ENCODE data around the gene EIF6.
A peak's percentile ranks its signal among the peaks of the same experiment; 100 is the strongest.

The EIF6 gene

DNA sequence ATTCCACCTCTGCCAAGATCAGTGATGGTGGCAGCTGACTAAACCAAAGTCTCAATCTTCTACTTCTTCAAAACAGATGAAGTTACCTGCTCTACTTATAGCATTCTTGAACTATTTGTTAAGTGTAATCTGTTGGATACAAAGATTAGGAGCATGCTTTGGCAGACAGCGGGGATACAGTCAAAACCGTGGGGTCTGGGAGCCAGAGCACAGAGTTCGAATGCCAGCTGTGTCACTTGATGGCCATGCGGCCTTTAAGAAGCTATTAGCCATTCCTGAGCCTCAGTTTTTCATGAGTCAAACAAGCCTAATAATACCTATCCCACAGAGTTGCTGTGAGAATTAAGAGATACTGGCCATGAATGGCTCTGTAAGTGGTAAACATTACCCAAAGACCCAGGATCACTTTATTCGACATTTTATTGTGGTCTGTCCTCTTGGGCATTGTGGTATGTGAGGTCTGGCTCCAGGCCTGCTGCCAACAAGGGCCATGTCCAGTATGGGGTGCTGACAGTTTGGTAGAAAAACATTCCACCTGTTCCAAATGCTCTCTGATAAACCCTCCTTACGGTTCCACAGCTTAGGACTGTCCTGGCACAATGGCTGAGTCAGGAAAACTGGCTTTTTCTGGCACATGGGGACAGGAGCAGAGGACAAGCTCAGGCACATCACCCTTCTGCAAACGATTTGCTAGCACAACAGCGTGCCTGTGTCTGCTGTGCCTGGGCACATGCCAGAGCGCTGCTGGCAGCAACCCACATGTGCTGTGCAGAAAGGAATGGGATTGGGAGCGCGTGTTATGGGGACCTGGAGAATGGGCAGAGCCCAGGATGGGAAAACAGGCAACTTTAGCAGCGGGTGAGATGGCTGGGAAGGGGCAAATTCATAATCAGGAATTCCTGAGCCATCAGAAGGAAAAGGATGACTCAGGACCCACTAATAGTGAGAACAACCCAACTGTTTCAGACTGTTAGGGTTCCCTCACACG, 23.4 kb upstream of the EIF6 start:
- TF ChIP-seq CTCF (IDR thresholded peaks at IDR 0.05), result no peak
- Mint-ChIP-seq H3K9me3 (no peaks in the 10 kb centered on the region), H3K4me1 (peaks cover 36% of the 10 kb centered on the region), H3K27me3 (ENCODE audit: low read depth, poor library complexity) (peaks cover 2% of the 10 kb centered on the region), H3K4me3 (no peak overlapping the region), H3K27ac (peak overlapping the region; percentile 88), H3K36me3 (ENCODE audit: low read depth) (peaks cover 24% of the 10 kb centered on the region)
- no peak for DNase-seq

GRCh38 chr20:35306931-35307517, 22.5 kb upstream of the EIF6 start:
- Mint-ChIP-seq H3K4me3 (no peak overlapping the region), H3K9me3 (no peaks in the 10 kb centered on the region), H3K36me3 (ENCODE audit: low read depth) (peaks cover 15% of the 10 kb centered on the region), H3K4me1 (peaks cover 32% of the 10 kb centered on the region), H3K27me3 (ENCODE audit: low read depth, poor library complexity) (peaks cover 2% of the 10 kb centered on the region), H3K27ac (no peak overlapping the region)
- DNase-seq, result peak; percentile 62
- TF ChIP-seq CTCF (IDR thresholded peaks at IDR 0.05), result peak; percentile 71

GRCh38 chr20:35305682-35306556, 21.3 kb upstream of the EIF6 start:
- H3K9me3 Mint-ChIP-seq, result no peaks in the 10 kb centered on the region
- H3K36me3 Mint-ChIP-seq (ENCODE audit: low read depth), result peaks cover 12% of the 10 kb centered on the region
- H3K27me3 Mint-ChIP-seq (ENCODE audit: low read depth, poor library complexity), result peaks cover 2% of the 10 kb centered on the region
- no peak for TF ChIP-seq CTCF (IDR thresholded peaks at IDR 0.05)
- H3K4me1 Mint-ChIP-seq, result peaks cover 32% of the 10 kb centered on the region
- H3K4me3 Mint-ChIP-seq, result no peak overlapping the region
- peak overlapping the region; percentile 71 for H3K27ac Mint-ChIP-seq
- no peak for DNase-seq

DNA sequence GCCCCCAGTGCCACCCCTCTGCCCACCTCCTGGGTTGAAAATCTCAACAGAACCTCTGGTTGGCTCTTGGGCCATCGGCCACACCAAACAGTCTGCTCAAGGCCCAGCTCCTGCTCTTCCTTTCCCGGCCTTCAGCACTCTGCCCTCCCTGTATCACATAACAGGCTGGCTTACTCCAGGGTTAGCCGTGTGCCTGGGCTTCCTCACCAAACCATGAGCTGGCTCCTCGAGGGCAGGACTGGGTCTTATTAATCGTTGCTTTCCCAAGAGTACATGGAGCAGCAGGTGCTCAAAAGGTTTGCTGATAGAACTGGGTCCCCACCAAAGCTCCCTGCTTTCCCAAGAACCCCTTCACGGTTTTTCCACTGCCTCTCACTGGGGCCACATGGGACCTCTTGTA, 20.4 kb upstream of the EIF6 start:
- peaks cover 32% of the 10 kb centered on the region for H3K4me1 Mint-ChIP-seq
- TF ChIP-seq CTCF (IDR thresholded peaks at IDR 0.05), result no peak
- H3K9me3 Mint-ChIP-seq, result no peaks in the 10 kb centered on the region
- no peak for DNase-seq
- H3K27me3 Mint-ChIP-seq (ENCODE audit: low read depth, poor library complexity), result peaks cover 2% of the 10 kb centered on the region
- peak overlapping the region; percentile 48 for H3K27ac Mint-ChIP-seq
- no peak overlapping the region for H3K4me3 Mint-ChIP-seq
- peaks cover 7% of the 10 kb centered on the region for H3K36me3 Mint-ChIP-seq (ENCODE audit: low read depth)

- Mint-ChIP-seq H3K4me1 (peaks cover 32% of the 10 kb centered on the region), H3K27me3 (ENCODE audit: low read depth, poor library complexity) (peaks cover 2% of the 10 kb centered on the region), H3K4me3 (no peak overlapping the region), H3K27ac (no peak overlapping the region), H3K36me3 (ENCODE audit: low read depth) (peaks cover 5% of the 10 kb centered on the region), H3K9me3 (no peaks in the 10 kb centered on the region)
- DNase-seq, result peak; percentile 84
- peak; percentile 94 for TF ChIP-seq CTCF (IDR thresholded peaks at IDR 0.05)
Measured at GRCh38 chr20:35303735-35304491, 19.3 kb upstream of the EIF6 start.

All from nephron progenitor cell (in vitro differentiated cells).